ENCODE measurements around the gene TAS2R19.
"Not testable (repeated sequence)": the region's sequence is repeated elsewhere in the genome, so short reads cannot be mapped to it uniquely, and the experiment has no call there.

DNA sequence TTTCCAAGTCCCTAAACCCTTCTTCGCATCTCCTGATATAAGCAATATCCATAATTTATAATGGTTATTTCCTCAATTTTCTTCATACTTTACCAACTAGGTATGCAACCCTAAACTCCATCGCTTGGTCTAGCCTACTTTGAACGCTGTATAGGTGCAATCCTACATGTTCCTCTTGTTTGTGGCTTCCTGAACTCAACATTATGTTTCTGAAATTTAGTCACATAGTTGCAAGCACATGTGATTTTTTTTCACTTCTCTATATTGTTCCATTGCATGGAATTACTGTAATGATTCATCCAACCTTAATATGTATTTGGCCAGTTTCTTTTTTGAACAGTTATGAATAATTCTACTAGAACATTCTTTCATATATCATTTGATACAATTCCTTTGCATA, 11.5 kb upstream of the TAS2R19 start:
- TF ChIP-seq, protein P1, sequence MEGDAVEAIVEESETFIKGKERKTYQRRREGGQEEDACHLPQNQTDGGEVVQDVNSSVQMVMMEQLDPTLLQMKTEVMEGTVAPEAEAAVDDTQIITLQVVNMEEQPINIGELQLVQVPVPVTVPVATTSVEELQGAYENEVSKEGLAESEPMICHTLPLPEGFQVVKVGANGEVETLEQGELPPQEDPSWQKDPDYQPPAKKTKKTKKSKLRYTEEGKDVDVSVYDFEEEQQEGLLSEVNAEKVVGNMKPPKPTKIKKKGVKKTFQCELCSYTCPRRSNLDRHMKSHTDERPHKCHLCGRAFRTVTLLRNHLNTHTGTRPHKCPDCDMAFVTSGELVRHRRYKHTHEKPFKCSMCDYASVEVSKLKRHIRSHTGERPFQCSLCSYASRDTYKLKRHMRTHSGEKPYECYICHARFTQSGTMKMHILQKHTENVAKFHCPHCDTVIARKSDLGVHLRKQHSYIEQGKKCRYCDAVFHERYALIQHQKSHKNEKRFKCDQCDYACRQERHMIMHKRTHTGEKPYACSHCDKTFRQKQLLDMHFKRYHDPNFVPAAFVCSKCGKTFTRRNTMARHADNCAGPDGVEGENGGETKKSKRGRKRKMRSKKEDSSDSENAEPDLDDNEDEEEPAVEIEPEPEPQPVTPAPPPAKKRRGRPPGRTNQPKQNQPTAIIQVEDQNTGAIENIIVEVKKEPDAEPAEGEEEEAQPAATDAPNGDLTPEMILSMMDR (IDR thresholded peaks at IDR 0.05), result not testable (repeated sequence)
- TF ChIP-seq, protein P2, sequence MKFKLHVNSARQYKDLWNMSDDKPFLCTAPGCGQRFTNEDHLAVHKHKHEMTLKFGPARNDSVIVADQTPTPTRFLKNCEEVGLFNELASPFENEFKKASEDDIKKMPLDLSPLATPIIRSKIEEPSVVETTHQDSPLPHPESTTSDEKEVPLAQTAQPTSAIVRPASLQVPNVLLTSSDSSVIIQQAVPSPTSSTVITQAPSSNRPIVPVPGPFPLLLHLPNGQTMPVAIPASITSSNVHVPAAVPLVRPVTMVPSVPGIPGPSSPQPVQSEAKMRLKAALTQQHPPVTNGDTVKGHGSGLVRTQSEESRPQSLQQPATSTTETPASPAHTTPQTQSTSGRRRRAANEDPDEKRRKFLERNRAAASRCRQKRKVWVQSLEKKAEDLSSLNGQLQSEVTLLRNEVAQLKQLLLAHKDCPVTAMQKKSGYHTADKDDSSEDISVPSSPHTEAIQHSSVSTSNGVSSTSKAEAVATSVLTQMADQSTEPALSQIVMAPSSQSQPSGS (CRISPR knock-in tag; IDR thresholded peaks at IDR 0.05; ENCODE audit: borderline replicate concordance, low read depth), result not testable (repeated sequence)
- TF ChIP-seq, protein P3, sequence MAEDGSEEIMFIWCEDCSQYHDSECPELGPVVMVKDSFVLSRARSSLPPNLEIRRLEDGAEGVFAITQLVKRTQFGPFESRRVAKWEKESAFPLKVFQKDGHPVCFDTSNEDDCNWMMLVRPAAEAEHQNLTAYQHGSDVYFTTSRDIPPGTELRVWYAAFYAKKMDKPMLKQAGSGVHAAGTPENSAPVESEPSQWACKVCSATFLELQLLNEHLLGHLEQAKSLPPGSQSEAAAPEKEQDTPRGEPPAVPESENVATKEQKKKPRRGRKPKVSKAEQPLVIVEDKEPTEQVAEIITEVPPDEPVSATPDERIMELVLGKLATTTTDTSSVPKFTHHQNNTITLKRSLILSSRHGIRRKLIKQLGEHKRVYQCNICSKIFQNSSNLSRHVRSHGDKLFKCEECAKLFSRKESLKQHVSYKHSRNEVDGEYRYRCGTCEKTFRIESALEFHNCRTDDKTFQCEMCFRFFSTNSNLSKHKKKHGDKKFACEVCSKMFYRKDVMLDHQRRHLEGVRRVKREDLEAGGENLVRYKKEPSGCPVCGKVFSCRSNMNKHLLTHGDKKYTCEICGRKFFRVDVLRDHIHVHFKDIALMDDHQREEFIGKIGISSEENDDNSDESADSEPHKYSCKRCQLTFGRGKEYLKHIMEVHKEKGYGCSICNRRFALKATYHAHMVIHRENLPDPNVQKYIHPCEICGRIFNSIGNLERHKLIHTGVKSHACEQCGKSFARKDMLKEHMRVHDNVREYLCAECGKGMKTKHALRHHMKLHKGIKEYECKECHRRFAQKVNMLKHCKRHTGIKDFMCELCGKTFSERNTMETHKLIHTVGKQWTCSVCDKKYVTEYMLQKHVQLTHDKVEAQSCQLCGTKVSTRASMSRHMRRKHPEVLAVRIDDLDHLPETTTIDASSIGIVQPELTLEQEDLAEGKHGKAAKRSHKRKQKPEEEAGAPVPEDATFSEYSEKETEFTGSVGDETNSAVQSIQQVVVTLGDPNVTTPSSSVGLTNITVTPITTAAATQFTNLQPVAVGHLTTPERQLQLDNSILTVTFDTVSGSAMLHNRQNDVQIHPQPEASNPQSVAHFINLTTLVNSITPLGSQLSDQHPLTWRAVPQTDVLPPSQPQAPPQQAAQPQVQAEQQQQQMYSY (CRISPR knock-in tag; IDR thresholded peaks at IDR 0.05), result not testable (repeated sequence)
- not testable (repeated sequence) for TF ChIP-seq GABPB1 (CRISPR knock-in tag; IDR thresholded peaks at IDR 0.05); ZNF416 (CRISPR knock-in tag; IDR thresholded peaks at IDR 0.05); ZNF121 (CRISPR knock-in tag; IDR thresholded peaks at IDR 0.05); NR2C2 (CRISPR knock-in tag; IDR thresholded peaks at IDR 0.05); TP53 (CRISPR knock-in tag; IDR thresholded peaks at IDR 0.05); IRF2 (CRISPR knock-in tag; IDR thresholded peaks at IDR 0.05; ENCODE audit: borderline replicate concordance, low read depth); KAT7 (CRISPR knock-in tag; IDR thresholded peaks at IDR 0.05; ENCODE audit: borderline replicate concordance); ZNF671 (CRISPR knock-in tag; IDR thresholded peaks at IDR 0.05)
- TF ChIP-seq, protein P4, sequence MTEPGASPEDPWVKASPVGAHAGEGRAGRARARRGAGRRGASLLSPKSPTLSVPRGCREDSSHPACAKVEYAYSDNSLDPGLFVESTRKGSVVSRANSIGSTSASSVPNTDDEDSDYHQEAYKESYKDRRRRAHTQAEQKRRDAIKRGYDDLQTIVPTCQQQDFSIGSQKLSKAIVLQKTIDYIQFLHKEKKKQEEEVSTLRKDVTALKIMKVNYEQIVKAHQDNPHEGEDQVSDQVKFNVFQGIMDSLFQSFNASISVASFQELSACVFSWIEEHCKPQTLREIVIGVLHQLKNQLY (CRISPR knock-in tag; IDR thresholded peaks at IDR 0.05), result not testable (repeated sequence)

Data from WTC11 (cell line).